PC-3 (cell line): ENCODE results near the gene PIK3R5.

Experiments
- EZH2phosphoT487 ChIP-seq: fragments of 300-600 bp; sonication (generic); IDR thresholded peaks from 2 replicates; pipeline ENCODE4 v1.6.1; 2018; ENCODE audit warnings: mild to moderate bottlenecking, antibody characterized with exemption, low read length, borderline replicate concordance
- TF ChIP-seq, protein P1 (sequence below): fragments of 300-600 bp; sonication (generic); conservative IDR thresholded peaks from 2 replicates; pipeline ENCODE4 v1.5.1; 2017; ENCODE audit warnings: antibody characterized with exemption, low read depth, mild to moderate bottlenecking, low read length

GRCh38 chr17:8873801-8874715, 91.4 kb downstream of the PIK3R5 start:
- TF ChIP-seq, protein P1, sequence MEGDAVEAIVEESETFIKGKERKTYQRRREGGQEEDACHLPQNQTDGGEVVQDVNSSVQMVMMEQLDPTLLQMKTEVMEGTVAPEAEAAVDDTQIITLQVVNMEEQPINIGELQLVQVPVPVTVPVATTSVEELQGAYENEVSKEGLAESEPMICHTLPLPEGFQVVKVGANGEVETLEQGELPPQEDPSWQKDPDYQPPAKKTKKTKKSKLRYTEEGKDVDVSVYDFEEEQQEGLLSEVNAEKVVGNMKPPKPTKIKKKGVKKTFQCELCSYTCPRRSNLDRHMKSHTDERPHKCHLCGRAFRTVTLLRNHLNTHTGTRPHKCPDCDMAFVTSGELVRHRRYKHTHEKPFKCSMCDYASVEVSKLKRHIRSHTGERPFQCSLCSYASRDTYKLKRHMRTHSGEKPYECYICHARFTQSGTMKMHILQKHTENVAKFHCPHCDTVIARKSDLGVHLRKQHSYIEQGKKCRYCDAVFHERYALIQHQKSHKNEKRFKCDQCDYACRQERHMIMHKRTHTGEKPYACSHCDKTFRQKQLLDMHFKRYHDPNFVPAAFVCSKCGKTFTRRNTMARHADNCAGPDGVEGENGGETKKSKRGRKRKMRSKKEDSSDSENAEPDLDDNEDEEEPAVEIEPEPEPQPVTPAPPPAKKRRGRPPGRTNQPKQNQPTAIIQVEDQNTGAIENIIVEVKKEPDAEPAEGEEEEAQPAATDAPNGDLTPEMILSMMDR, result no peak
- TF ChIP-seq EZH2phosphoT487, result no peak
